ENCODE measurements around the gene ZBTB17.
"Not testable (repeated sequence)": the region's sequence is repeated elsewhere in the genome, so short reads cannot be mapped to it uniquely, and the experiment has no call there.

Gene ZBTB17

DNA sequence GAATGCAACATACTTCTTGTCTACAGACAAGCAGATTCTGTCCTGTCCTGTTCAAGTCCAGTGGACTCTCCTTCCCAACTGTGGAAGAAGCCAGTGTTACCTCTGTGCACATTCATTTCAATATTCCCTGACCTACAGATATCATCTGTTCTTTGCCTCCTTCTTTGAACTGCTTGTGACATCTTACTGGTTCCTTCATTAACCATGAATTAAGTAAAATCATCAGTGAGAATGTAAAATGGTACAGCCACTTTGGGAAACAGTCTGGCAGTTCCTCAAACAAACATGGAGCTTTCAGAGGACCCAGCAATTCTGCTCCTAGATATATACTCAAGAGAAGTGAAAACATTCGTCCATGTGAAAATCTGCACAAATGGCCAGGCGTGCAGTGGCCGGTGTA, 34.9 kb upstream of the ZBTB17 start:
- no peak for DNase-seq

DNA sequence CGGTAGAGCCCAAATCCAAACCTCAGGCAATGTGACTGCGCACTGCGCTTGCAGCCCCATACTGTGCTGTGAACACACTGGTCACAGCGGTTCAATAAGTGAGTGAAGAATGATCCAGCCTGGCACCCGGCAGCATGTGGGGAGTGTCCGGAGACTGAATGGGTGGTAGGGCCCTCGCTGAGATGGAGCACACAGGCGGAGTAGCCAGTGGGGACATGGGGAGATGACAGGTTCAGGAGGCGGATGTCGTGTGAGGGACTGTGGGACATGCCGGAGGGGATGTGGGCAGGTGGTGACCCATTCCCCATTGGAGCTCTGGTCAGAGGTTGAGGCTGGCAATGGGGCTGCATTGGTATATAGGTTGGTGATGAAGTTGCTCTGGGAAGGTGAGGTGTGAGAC, 33.8 kb upstream of the ZBTB17 start:
- DNase-seq, result no peak

DNA sequence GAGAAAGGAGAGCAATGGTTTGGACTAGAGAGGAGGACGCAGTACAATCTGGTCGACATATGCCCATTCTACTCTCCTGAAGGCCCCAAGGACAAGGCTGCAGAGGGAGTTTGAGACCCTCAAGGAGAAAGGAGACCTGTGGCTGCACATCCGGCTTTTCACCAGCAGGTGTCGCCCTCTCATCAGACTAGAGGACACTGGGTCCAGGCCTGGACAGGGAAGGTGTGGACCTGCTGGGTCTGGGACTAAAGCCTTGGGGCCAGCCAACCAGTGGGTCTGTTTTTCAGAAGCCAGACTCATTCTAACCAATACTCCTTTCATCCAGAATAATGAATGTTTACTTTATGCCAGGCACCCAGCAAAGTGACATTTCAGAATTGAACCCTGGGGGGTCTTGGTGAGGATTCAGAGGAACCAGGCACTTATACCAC, 33.1 kb upstream of the ZBTB17 start:
- DNase-seq, result peak; percentile 68

DNA sequence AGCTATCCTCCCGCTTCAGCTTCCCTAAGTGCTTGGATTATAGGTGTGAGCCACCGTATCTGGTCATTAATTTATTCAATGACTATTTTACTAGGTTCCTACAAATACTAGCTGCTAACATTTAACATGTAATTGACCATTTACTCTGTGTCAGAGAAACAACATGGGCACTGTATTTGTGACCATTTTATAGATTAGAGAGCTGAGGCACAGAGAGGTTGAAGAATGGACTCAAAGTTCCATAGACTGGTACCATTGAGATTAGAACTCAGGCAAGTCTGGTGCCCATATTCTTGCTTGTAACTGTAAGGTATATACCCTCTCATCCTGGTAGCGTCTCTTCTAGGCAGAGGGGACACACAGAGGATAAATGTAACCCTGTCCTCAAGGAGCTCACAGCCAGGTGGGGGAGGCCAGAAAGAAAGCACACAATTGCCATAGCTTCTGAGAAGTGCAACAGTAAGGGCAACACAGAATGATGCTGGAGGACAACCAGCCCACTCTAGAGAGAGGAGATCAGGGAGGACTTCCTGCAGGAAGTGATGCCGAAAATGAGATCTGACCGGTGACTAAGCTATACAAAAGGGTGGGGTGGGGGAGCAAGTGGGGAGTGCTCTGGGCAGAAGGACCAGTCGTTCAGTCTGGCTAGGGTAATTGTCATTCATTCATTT, 31.9 kb upstream of the ZBTB17 start:
- no peak for DNase-seq

DNA sequence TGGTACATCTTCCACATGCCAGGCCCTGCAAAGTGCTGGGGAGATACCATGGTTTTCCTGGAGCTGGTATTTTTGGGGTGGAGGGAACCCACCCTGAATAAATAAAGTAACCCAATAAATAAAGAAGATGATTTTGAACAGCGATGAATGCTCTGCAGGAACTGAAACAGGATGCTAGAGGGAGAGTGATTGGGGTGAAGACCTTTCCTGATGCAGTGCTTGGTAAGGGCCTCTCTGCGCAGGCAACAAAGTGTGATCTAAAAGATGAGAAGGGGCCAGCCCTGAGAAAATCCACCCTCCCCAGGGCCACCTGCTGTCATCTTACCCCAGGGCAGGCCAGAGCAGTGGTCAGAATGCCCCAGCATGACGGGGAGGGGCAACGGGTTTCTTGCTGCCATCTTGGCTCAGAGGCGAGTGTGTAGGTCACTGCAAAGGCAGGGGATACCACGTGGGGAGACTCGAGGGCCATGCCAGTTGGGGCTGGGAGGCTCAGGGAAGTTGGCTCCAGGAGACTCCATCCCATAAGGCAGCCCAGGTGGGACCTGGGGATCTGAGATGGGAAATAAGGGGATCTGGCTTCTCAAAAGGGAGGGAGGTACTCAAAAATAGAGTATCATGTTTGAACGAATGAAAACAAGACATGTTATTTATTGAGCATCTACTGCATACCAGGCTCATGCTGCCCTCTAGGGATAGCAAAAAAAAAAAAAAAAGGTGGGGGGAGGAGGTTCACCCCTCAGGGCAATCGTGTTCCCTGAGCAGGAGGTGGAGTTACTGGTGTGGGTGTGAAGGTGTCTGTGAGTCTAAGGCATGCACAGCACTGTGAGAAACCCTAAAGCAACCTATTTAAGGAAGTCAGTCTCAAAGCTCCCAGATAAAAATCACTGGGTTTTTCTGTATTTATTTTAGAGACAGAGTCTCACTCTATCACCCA, 30.9 kb upstream of the ZBTB17 start:
- peak; percentile 31 for DNase-seq

DNA sequence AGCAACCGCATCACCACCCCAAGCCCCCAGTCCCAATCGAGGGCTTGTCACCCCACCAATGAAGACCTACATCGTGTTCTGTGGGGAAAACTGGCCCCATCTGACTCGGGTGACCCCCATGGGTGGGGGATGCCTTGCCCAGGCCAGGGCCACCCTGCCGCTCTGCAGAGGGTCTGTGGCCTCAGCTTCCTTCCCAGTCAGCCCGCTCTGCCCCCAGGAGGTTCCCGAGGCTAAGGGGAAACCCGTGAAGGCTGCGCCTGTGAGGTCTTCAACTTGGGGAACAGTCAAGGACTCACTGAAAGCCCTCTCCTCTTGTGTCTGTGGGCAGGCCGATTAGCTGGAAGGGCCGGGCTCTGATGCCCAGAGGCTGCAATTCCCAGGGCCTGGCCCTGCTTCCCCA, 30.1 kb upstream of the ZBTB17 start:
- DNase-seq, result no peak

DNA sequence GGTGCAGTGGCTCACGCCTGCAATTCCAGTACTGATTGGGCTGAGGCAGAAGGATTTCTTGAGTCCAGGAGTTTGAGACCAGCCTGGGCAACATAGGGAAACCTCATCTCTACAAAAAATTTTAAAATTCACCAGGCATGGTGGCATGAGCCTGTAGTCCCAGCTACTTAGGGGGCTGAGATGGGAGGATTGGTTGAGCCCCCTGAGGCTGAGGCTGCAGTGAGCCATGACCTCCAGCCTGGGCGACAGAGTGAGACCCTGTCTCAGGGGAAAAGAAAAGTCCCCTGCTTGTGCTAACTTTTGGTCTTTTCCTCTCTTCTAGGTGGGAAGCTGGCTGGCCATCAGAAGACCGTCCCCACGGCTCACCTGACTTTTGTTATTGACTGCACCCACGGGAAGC, 29.7 kb upstream of the ZBTB17 start:
- DNase-seq, result no peak

DNA sequence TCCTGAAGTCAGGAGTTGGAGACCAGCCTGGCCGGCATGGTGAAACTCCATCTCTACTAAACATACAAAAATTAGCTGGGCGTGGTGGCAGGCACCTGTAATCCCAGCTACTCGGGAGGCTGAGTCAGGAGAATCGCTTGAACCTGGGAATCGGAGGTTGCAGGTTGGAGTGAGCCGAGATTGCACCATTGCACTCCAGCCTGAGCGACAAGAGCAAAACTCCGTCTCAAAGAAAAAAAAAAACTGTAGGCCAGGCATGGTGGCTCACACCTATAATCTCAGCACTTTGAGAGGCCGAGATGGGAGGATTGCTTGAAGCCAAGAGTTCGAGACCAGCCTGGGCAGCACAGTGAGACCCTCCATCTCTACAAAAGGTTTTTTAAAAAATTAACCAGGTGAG, 25.4 kb upstream of the ZBTB17 start:
- not testable (repeated sequence) for DNase-seq

DNA sequence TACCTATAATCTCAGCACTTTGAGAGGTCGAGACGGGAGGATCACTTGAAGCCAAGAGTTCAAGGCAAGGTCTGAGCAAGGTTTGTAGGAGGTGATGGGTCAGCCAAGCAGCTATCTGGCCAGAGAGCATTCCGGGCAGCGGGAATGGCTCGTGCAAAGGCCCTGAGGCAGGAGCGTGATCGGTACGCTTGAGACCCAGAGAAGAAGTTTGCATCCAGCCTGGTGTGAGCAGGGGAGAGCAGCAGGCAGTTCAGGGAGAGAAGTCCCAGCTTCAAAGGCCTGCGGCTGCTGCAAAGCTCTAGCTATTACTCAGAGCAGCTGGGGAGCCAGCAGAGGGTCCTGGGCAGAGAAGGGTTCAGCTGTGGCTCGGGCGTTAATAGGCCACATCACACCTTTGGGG, 23.0 kb upstream of the ZBTB17 start:
- DNase-seq, result no peak

DNA sequence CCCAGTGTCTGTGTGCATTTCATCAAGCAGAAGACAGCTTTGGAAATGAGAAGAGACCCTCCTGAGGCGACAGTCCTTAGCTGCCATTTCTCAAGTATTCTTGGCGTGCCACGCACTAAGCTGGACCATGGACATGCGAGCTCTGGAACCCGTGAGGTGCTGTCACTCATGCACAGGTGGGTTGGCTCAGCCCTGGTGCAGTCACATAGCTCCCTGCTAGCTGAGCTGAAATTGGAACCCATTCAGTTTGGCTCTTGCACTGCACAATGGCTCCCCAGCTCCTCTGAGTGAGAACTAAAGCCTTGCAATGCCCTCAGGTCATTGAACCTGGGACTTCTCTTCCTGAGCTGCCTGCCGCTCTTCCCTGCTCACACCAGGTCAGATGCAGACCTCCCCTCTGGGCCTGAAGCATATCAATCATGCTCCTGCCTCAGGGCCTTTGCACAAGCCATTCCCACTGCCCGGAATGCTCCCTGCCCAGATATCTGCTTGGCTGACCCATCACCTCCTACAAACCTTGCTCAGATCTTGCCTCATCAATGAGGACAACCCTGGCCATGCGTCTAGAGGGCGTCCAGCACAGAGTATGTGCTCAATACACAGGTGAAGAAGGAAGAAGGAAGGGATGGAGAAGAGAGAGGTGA, 21.9 kb upstream of the ZBTB17 start:
- no peak for DNase-seq

DNA sequence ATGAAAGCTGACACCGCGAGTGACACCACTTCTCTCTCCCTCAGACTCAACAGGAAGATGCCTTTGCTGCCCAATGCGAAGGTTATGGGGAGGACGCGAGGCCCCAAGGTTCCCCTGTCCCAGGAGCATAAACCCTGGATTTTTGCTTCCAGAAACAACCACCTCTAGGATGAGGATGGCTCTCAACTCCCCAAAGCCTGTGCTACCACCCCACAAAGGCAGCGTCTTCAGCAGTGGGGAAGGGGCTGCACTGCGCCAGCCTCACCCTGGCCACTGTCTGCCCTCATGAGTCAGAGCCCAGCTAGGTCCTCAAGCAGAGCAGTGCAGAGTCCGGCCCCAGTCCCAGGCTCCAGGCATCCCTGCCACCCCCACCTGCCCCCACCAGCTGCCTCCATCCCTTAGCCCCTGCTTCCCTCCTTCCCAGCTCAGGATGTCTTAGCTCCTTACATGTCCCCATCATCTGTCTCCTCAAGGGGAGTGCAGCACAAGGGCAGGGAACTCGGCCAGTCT, 21.2 kb upstream of the ZBTB17 start:
- no peak for DNase-seq

DNA sequence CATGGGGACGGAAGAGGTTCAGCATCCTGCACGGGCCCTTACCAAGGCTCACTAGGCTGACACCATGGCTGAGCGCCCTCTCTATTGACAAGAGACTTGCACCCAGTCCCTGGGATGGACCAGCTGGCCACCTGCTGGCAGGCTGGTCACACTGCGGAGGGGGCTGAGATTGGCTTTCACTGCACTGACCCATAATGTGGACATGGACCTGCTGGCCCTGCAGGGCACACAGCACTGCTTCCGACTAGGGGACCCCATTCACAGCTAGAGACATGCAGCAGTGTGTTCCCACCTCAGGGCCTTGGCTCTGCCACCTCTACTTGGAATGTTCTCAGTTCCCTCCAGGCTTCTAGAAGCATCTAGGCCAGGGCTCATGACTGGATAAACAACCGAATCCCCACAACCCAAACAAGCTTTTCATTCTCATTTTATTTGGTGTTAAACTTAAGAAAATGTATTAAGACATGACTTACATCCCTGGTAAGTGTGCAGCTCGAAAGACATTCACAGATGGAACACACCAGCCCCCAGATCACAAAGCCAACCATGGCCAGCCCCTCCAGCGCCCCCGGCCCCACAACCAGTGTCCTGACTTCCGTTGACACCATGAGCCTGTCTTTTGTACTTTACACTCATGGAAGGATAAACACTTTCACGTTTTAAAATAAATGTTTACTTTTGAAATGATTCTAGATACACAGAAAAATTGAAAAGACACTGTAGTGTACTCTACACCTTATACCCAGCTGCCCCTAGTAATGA, 18.9 kb upstream of the ZBTB17 start:
- DNase-seq, result peak; percentile 52

DNA sequence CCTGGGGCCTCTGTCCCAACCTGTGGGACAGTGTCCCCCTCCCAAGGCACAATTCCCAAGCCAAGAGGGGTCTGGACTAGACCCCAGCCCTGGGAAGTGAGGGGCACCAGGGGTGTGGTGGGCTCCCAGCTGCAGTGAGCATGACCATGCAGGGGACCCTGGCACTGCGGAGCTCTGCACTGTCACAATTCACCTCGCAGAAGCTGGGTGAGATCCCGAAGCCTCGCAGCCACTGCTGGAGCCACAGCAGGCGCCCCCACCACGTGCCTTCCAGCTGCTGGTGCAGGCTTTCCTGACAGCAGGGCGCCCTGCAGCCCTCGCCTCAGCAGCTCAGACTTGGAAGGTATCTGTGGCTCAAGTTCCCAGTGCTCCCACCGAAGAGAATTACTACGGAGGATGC, 18.2 kb upstream of the ZBTB17 start:
- DNase-seq, result no peak

DNA sequence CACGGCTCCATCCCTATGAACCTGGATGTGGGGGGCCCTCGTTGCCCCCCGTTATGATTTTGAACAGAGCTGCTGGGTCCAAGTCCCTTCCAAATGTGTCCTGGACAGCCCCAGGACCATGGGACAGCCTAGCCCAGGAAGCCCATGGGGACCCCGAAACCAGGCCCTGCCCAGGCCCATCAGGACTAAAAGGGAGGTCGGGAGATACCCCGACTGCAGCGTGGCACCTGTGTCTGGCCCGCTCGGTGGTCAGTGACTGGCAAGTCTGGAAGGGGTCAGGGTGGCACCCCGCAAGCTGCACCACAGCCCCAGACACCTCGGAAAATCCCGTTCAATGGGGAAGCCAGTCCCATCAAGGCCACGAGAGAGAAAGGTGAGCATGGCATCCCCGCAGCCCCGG, 17.8 kb upstream of the ZBTB17 start:
- no peak for DNase-seq

DNA sequence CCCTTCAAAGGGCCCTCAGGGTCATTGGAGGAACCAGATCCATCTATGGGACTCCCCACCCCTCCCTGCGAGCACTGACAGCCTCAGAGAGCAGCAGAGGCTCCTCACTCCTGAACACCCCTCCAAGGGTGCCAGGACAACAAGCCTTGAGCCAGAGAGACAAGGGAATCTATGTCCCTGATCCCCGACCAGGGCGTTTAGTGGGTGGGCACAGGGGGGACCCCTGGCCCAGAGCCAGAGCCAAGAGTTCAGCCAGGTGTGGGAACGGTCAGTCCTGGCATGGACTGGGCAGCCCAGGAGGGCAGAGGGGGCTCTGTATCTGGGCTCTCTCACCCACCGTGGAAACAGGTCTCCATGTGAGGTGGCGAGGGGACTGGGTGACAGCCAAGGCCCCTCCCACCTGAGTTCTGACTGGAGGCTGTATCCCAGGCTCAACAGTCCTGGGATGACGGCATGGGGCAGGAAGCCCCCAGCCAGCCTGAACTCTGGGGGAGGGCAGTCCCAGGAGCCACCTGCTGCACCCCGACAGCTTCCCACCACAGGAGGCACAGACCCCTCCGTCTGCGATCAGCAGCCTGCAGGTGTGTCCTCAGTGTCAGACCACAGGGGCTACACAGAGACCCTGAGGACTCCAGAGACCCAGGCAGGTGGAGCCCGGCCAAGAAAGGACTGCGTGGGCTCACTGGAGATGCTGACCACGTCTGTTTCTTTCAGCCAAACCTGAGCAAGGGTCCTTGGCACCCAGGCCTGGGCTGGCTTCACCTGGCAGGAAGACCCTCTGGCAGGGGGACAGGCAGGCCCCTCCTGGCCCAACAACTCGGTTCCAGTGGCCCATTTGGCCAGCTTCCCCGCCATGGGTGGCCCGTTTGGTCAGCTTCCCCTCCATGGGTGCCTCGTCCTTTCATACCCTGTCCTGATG, 16.9 kb upstream of the ZBTB17 start:
- no peak for DNase-seq

DNA sequence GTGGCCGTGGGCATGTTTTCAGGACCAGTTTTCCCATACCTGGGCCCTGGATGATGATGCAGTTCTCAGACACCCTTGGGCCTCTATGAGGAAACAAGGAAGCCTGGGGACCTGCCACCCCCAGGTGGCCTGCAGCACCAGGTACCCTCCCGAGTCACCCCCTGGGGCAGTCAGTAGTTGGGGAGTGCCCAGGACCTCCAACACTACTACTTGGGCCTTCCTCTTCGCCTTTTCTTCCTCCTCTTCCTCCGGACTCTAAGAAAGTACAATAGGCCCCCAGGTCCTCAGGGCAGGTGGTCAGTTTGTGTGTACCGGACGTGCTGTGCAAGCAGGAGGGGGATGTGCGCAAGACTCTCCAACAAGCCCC, 16.3 kb upstream of the ZBTB17 start:
- no peak for DNase-seq

DNA sequence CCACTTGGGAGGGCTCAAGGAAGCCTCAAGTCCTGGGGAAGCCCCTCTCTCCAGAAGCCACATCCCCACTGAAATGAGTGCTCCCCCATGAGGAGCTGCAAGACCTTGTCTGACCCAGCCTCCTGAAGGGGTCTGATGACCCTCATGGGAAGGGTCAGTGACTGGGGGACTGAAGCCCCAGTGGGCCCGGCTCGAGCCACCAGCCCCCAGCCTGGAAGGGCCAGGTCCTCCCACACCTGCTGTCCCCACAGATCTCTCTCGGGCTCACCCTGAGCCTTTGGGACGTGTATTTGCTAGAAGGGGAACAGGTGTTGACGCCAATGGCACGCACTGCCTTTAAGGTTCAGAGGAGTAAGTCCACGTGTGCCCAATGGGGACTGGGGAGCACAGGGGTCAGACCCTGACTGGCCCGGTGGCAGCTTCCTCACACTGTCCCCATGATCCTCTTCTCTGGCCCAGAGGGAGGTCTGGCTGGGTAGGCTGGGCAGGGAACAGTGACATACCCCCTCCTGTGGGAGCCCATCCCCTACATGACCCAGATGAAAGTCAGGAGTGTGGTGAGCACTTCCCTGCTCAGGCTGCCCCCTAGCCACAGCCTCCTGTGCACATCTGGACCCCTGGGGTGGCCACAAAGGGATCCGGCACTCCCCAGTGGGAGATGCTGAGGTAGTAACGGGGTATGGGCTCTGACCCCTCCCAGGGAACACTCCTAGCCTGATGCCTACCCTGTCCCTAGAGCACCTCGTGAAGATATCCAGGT, 15.7 kb upstream of the ZBTB17 start:
- DNase-seq, result no peak

DNA sequence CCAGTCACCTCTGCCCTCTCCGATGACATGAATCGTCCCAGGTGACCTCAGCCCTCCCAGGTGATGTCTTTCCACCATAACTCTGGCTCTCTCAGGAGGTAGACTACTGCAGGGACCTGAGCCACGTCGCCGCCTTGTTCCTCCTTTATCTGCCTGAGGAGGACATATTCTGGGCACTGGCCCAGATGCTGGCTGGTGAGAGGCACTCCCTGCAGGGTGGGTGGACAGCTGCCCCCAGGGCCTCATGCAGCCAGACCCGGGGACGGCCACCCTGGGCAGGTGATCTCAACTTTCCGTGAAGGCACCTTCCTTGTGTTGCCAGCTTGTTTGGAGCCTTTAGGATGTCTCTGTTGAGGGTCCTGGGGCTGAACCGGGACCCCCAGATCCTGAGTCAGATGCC, 13.9 kb upstream of the ZBTB17 start:
- no peak for DNase-seq

DNA sequence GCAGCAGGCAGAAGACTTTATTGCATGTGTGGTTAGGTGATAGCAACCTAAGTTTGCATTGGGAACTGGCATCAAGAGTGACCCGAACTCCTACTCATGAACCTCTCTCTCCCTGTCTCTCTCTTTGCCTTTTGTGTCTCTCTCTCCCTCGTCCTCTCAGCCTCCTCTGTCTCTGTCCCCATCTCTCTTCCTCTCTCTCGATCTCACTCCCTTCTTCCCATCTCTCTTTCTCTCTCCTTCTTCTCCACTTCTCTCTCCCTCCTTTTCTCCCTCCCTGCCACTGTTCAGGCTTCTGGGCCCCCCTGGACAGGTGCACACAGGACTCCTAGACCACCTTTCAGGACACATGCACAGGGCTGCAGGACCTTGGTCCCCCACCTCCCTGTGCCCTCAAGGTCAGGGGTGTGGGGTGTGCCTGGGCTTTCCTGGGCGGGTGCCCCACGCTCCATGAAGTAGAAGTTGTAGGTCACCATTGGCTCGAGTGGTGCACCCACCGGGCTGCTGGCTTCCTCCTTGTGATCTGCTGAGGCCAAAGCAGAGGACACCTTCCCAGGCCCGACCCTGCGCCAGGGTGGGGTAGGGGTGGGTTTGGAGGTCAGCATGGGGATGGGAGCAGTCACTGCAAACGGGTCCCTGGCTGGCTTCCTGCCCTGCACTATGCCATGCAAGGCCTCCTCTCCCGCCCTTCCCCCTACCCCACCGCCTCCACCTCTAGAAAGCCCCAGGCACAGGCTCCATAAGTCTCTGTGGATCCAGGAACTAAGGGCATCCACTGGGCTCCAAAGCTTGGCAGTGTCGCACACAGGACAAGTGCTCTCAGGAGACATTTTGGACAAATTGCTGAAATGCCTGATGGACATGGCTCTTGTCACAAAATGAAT, 13.2 kb upstream of the ZBTB17 start:
- DNase-seq, result no peak

Data from fibroblast of skin of right biceps (primary cell).